Kidney epithelial cell (primary cell): ENCODE results near the gene TBX18. TPM values are rescaled to one million over a fixed set of nuclear protein-coding genes. Genes with fewer than 3 reads are reported as not detected.

Source experiments
- DNase-seq: peaks from one replicate; pipeline ENCODE4 v3.0.0-alpha.2; 2010; ENCODE audit warnings: low read depth
- H3K27me3 ChIP-seq: 2 replicates; pipeline ENCODE4 v1.6.0; 2011; ENCODE audit warnings: low read length; ENCODE audit not compliant: control insufficient read depth, insufficient read depth
- H3K36me3 ChIP-seq: 2 replicates; pipeline ENCODE4 v1.5.1; 2011; ENCODE audit warnings: low read length; ENCODE audit not compliant: control insufficient read depth, insufficient read depth
- H3K4me3 ChIP-seq: 2 replicates; pipeline ENCODE4 v1.5.1; 2011; ENCODE audit warnings: low read depth, mild to moderate bottlenecking, control low read depth, low read length
- total RNA-seq: library from RNA; depleted of rRNA; stranded (reverse); fragments of >200 nt; gene quantifications from 2 replicates; pipeline ENCODE4 v1.2.3, GENCODE V29; 2015
- TF ChIP-seq, protein P1 (sequence below): IDR thresholded peaks from 2 replicates; pipeline ENCODE4 v1.5.1; 2011; ENCODE audit warnings: mild to moderate bottlenecking, moderate library complexity, low read length, control low read depth, inconsistent platforms; ENCODE audit not compliant: insufficient read depth, poor library complexity, severe bottlenecking

TBX18 gene
- total RNA-seq, result 0.46 and 0.48 TPM in 2 replicates

DNA sequence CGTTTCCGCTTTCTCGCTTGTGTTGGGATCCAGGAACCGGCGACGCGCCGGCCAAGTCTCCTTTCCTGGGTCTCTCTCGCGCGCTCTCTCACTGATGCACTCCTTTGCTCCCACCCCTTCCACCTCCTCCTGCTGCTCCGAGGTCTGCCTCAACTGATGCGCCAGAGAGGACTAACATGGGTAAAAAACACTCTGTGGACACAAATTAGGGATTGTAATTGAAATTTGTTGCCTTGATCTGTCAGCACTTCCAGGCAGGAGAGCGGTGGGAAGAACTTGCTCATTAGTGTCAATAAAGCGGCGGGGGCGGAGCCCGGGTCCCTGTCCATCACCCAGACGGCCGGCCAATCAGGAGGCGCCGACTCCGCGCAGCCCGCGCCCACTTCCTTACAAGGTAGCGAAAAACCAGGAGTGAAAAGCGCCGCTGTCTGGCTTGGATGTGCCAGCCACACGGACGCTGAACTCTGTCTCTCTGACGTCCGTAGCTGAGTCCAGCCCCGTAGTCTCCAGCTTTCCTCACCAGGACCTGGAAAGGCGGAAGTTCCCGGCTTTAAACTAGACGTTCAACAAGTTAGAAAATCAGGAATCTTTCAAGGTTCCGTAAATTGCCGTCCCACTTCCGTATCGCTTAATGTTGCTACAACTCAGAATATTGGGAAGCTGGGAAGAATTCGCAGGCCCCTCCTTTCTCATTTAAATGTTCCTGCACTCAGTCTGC lies at the start of gene TBX18:
TBX18 (minus strand) TSS at position 267 of the 718 bp plus-strand sequence. CDS start 417 bp downstream, outside the sequence.
- H3K36me3 ChIP-seq, result no peaks in the 10 kb centered on the region
- TF ChIP-seq, protein P1, sequence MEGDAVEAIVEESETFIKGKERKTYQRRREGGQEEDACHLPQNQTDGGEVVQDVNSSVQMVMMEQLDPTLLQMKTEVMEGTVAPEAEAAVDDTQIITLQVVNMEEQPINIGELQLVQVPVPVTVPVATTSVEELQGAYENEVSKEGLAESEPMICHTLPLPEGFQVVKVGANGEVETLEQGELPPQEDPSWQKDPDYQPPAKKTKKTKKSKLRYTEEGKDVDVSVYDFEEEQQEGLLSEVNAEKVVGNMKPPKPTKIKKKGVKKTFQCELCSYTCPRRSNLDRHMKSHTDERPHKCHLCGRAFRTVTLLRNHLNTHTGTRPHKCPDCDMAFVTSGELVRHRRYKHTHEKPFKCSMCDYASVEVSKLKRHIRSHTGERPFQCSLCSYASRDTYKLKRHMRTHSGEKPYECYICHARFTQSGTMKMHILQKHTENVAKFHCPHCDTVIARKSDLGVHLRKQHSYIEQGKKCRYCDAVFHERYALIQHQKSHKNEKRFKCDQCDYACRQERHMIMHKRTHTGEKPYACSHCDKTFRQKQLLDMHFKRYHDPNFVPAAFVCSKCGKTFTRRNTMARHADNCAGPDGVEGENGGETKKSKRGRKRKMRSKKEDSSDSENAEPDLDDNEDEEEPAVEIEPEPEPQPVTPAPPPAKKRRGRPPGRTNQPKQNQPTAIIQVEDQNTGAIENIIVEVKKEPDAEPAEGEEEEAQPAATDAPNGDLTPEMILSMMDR, result peak; percentile 21
- peaks cover 60% of the 10 kb centered on the region for H3K27me3 ChIP-seq
- peak; percentile 86 for DNase-seq
- peak within 1 kb of the TSS; percentile 65 for H3K4me3 ChIP-seq

DNA sequence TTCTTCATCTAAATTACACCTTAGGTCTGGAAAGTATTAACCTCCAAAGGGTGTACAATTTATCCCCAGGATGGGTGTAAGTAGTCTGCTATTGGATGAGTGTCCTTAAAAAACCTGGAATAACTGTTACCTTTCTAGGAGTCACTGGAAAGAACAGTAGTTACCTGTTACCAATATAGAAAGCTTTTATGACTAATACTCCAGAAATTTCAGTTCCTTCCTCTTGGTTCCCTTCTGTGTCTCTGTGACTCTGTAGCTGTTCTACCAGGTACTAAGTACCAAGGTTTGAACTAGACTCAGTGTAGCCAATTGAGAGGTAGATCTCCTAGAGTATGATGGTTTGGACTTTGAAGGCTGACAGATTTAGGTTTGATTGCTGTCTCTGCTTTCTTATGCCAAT lies 47.0 kb upstream of the TBX18 start:
- H3K27me3 ChIP-seq, result no peaks in the 10 kb centered on the region
- TF ChIP-seq, protein P1, result no peak
- no peaks in the 10 kb centered on the region for H3K36me3 ChIP-seq
- H3K4me3 ChIP-seq, result no peak overlapping the region
- no peak for DNase-seq

DNA sequence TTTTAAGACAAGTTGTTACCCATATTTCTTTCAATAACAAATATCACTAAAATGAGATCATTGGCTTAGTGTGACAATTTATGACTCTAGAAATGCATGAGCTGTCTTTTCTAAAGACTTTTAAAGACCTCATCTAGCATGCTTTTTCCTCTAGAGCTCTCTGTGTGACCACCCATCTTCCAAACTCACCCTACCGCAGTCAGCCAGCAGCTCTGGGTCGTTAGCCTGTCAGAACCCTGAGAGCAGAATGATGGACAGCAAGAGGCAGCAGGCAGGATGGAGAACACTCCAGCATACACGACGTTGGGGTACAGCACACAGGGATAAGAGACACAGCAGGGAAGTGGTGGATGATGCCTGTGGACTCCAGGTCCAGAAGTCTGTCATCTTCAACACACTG lies 45.1 kb upstream of the TBX18 start:
- no peak overlapping the region for H3K4me3 ChIP-seq
- DNase-seq, result no peak
- H3K36me3 ChIP-seq, result no peaks in the 10 kb centered on the region
- H3K27me3 ChIP-seq, result no peaks in the 10 kb centered on the region
- TF ChIP-seq, protein P1, result no peak

DNA sequence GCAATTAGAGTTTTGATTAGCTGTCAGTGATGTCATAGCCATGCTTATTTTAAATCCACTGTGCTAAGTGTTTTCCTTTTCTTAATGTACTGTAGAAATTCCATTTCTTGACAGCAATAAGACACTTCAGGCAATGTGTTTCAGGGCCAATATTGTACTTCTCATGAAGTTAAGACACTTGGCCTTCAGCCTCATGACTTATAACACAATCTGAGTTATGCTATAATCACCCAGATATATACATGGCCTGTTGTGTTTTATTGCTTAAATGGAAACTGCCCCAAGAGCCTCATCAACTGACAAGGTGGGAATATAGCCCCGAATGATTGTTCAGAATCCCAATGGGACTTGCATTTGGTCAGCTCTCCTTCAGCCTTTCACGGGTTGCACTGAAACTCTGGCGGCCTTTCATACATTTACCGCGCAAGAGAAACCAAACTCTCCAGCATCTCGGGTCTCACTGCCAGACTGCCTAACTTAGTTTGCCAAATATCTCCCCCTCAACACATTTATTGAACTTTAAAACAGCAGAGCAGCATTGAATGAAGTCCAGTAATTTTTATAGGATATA lies 44.2 kb upstream of the TBX18 start:
- no peak for DNase-seq
- no peaks in the 10 kb centered on the region for H3K36me3 ChIP-seq
- TF ChIP-seq, protein P1, result no peak
- H3K4me3 ChIP-seq, result no peak overlapping the region
- H3K27me3 ChIP-seq, result no peaks in the 10 kb centered on the region

DNA sequence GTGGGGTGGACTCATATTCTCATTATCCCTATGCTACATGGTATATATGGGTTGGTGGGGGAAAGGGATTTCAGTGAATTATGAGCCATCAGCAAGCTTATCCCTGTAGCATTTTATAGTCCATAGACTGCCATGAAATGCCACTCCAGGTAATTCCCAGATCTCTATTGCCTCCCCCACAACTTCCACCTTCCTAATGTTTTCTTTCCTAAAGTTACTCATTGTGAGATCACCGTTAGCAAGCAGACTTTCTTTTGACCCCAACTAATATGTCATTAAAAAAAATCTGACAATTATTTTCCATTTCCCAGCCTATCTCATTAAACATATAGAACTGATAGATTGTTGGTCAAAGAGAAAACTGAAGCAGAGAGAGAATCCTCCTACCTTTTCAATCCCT lies 40.7 kb upstream of the TBX18 start:
- DNase-seq, result no peak
- Histone ChIP-seq H3K4me3 (no peak overlapping the region), H3K27me3 (no peaks in the 10 kb centered on the region), H3K36me3 (no peaks in the 10 kb centered on the region)
- TF ChIP-seq, protein P1, result no peak

DNA sequence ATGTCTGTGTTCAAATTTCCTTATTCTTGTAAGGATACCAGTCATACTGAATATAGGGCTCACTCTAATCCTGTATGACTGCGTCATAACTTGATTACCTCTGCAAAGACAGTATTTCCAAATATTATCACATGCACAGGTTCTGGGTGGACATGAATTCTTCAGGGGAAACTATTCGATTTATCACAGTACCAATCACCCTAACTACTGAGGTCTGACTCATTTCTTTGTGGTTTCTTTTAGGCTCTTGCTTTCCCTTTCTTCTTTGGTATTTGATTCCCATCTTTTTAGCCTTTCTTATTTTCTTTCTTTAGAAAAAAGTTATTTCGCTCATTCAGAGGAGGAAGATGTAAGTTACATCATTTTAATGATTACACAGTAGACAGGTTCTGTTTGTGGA lies 40.3 kb upstream of the TBX18 start:
- no peak overlapping the region for H3K4me3 ChIP-seq
- TF ChIP-seq, protein P1, result no peak
- no peaks in the 10 kb centered on the region for H3K36me3 ChIP-seq
- no peaks in the 10 kb centered on the region for H3K27me3 ChIP-seq
- DNase-seq, result no peak
